ENCODE results near the gene TMEM179. TPM values are rescaled to one million over a fixed set of nuclear protein-coding genes. Genes with fewer than 3 reads are reported as not detected.

Gene TMEM179
- total and polyA plus RNA-seq, 2 of the 13 experiments (the other 11 are each of a cell fraction or from before 2014, with no cell fraction given) = not detected

DNA sequence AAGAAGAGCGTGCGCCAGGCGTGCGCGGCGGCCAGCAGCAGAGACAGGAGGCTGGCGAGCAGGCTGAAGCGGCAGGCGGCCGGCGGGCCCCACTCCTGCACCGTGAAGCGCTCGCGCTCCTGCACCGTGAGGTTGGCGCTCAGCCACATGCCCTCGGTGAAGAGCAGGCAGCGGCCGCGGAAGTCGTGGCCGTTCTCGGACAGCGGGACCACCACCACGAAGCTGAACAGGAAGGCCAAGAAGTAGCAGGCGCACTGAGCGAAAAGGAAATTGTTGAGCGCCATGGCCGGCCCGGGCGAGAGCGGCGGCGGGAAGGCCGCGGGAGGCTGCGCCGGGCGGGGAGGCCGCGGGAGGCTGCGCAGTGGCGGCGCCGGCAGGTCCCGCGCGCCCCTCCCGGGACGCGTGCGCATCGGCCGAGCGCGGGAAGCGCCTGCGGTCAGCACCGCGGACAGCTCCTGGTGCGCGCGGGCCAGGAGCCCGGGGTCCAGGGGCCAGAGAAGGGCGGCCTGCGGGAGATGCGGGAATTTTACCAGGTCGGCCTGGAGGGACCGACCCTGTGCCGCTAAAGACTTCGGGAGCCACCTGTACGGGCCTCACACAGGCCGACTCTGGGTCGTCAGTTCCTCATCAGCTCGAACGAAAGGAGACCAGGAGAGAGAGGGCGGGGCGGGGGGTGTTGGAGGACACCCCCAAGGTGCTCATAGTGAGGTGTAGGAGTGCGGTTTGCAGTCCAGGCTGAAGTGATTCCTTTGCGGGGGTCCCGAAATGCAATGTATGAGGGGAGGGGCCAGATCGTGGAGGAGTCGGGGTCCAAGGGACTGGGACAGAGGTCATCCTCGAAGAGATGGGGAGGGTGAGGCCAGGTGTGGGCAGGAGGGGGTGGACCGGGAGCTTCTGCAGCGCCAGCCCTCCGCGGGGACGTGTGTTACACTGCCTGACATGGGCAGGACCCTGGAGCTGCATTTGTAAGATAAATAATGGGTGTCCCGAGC is at the start of gene TMEM179 (continued):
- TF ChIP-seq MXD4 (CRISPR knock-in tag; IDR thresholded peaks at IDR 0.05) (peak; percentile 64; the same call in 1 of the 2 replicates), REST (IDR thresholded peaks at IDR 0.05; ENCODE audit: borderline replicate concordance in 1 of 2, low read depth in 1 of 2, low read length in 2 of 2) (peak; percentile 95), HDAC2 (CRISPR knock-in tag; IDR thresholded peaks at IDR 0.05) (peak; percentile 44; the same call in 1 of the 2 replicates), MAFK (conservative IDR thresholded peaks at IDR 0.05 in 1 of 2, IDR thresholded peaks at IDR 0.05 in 1 of 2; ENCODE audit: low read length in 2 of 2) (no peak), MXD1 (CRISPR knock-in tag; IDR thresholded peaks at IDR 0.05) (no peak; the same call in 1 of the 2 replicates), UBTF (CRISPR knock-in tag; IDR thresholded peaks at IDR 0.05) (no peak), POGZ (CRISPR knock-in tag; IDR thresholded peaks at IDR 0.05) (no peak), ZNF547 (CRISPR knock-in tag; IDR thresholded peaks at IDR 0.05) (0 out of 2 replicates have a peak, but pooled peaks have one; percentile 35), ZNF589 (CRISPR knock-in tag; conservative IDR thresholded peaks at IDR 0.05) (no peak), SMAD3 (CRISPR knock-in tag; IDR thresholded peaks at IDR 0.05) (0 out of 2 replicates have a peak, but pooled peaks have one; percentile 47), ZNF33A (CRISPR knock-in tag; IDR thresholded peaks at IDR 0.05; ENCODE audit: borderline replicate concordance) (no peak), ZNF772 (CRISPR knock-in tag; IDR thresholded peaks at IDR 0.05) (peak; percentile 63; the same call in 1 of the 2 replicates), PHF8 (CRISPR knock-in tag; IDR thresholded peaks at IDR 0.05) (no peak)
- TF ChIP-seq, protein P1, sequence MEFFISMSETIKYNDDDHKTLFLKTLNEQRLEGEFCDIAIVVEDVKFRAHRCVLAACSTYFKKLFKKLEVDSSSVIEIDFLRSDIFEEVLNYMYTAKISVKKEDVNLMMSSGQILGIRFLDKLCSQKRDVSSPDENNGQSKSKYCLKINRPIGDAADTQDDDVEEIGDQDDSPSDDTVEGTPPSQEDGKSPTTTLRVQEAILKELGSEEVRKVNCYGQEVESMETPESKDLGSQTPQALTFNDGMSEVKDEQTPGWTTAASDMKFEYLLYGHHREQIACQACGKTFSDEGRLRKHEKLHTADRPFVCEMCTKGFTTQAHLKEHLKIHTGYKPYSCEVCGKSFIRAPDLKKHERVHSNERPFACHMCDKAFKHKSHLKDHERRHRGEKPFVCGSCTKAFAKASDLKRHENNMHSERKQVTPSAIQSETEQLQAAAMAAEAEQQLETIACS (CRISPR knock-in tag; IDR thresholded peaks at IDR 0.05) = no peak
- TF ChIP-seq, protein P2, sequence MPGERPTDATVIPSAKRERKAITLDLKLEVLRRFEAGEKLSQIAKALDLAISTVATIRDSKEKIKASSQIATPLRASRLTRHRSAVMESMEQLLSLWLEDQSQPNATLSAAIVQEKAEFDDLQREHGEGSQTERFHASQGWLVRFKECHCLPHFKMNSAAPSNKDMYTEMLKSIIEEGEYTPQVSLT (CRISPR knock-in tag; IDR thresholded peaks at IDR 0.05; ENCODE audit: borderline replicate concordance, low read depth) = no peak
- TF ChIP-seq, protein P3, sequence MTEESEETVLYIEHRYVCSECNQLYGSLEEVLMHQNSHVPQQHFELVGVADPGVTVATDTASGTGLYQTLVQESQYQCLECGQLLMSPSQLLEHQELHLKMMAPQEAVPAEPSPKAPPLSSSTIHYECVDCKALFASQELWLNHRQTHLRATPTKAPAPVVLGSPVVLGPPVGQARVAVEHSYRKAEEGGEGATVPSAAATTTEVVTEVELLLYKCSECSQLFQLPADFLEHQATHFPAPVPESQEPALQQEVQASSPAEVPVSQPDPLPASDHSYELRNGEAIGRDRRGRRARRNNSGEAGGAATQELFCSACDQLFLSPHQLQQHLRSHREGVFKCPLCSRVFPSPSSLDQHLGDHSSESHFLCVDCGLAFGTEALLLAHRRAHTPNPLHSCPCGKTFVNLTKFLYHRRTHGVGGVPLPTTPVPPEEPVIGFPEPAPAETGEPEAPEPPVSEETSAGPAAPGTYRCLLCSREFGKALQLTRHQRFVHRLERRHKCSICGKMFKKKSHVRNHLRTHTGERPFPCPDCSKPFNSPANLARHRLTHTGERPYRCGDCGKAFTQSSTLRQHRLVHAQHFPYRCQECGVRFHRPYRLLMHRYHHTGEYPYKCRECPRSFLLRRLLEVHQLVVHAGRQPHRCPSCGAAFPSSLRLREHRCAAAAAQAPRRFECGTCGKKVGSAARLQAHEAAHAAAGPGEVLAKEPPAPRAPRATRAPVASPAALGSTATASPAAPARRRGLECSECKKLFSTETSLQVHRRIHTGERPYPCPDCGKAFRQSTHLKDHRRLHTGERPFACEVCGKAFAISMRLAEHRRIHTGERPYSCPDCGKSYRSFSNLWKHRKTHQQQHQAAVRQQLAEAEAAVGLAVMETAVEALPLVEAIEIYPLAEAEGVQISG (CRISPR knock-in tag; IDR thresholded peaks at IDR 0.05) = peak; percentile 72

Measured in HepG2 (cell line).